ENCODE results near the gene CA6.
"Not testable (repeated sequence)": the region's sequence is repeated elsewhere in the genome, so short reads cannot be mapped to it uniquely, and the experiment has no call there.

CA6 gene

DNA sequence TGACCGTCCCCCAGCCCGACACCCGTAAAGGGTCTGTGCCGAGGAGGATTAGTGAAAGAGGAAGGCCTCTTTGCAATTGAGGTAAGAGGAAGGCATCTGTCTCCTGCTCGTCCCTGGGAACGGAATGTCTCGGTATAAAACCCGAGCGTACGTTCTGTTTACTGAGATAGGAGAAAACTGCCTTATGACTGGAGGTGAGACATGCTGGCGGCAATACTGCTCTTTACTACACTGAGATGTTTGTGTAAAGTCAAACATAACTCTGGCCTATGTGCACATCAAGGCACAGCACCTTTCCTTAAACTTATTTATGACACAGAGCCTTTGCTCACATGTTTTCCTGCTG is 56.5 kb downstream of the CA6 start:
- not testable (repeated sequence) for H3K79me2 ChIP-seq (ENCODE audit: control insufficient read depth, insufficient read depth, low read length); H2BK5ac ChIP-seq (ENCODE audit: low read length); H2BK15ac ChIP-seq (replicated peaks; ENCODE audit: low read depth); H4K8ac ChIP-seq (ENCODE audit: low read depth, low read length); H3K4me3 ChIP-seq (ENCODE audit: low read length); H3K79me1 ChIP-seq (ENCODE audit: low read length); H3K36me3 ChIP-seq (ENCODE audit: control insufficient read depth, insufficient read depth, low read length); H3K4ac ChIP-seq (ENCODE audit: low read depth, low read length); H3K56ac ChIP-seq (ENCODE audit: low read length); DNase-seq; H2AK5ac ChIP-seq (ENCODE audit: low read length); H3K27ac ChIP-seq (ENCODE audit: low read depth, low read length); H3K18ac ChIP-seq (ENCODE audit: low read length); H3K9ac ChIP-seq (ENCODE audit: low read length); H3K23ac ChIP-seq (ENCODE audit: low read length); H4K5ac ChIP-seq (ENCODE audit: low read length); H3K4me1 ChIP-seq (ENCODE audit: control insufficient read depth, low read depth, low read length); H2BK120ac ChIP-seq (ENCODE audit: low read depth, low read length); H3K4me2 ChIP-seq (ENCODE audit: low read length); H3K27me3 ChIP-seq (ENCODE audit: insufficient read depth, low read length, poor library complexity)
- no CpG with 5 or more reads among the region's 11 CpGs for WGBS (ENCODE audit: extremely low coverage, insufficient coverage, low lambda C conversion rate)

- no CpG with 5 or more reads among the region's 11 CpGs for WGBS (ENCODE audit: extremely low coverage, insufficient coverage, low lambda C conversion rate)
- no peaks in the 10 kb centered on the region for H3K79me1 ChIP-seq (ENCODE audit: low read length)
- H3K27ac ChIP-seq (ENCODE audit: low read depth, low read length): no peak overlapping the region
- H3K4me3 ChIP-seq (ENCODE audit: low read length): no peak overlapping the region
- H3K23ac ChIP-seq (ENCODE audit: low read length): no peak overlapping the region
- H3K79me2 ChIP-seq (ENCODE audit: control insufficient read depth, insufficient read depth, low read length): no peaks in the 10 kb centered on the region
- H3K27me3 ChIP-seq (ENCODE audit: insufficient read depth, low read length, poor library complexity): no peaks in the 10 kb centered on the region
- no peak overlapping the region for H2BK5ac ChIP-seq (ENCODE audit: low read length)
- H2BK120ac ChIP-seq (ENCODE audit: low read depth, low read length): no peak overlapping the region
- H4K8ac ChIP-seq (ENCODE audit: low read depth, low read length): no peak overlapping the region
- no peaks in the 10 kb centered on the region for H3K4me1 ChIP-seq (ENCODE audit: control insufficient read depth, low read depth, low read length)
- H3K18ac ChIP-seq (ENCODE audit: low read length): no peak overlapping the region
- DNase-seq: no peak
- H2BK15ac ChIP-seq (replicated peaks; ENCODE audit: low read depth): no peak overlapping the region
- no peaks in the 10 kb centered on the region for H3K36me3 ChIP-seq (ENCODE audit: control insufficient read depth, insufficient read depth, low read length)
- H2AK5ac ChIP-seq (ENCODE audit: low read length): no peak overlapping the region
- H3K4ac ChIP-seq (ENCODE audit: low read depth, low read length): no peak overlapping the region
- no peak overlapping the region for H3K4me2 ChIP-seq (ENCODE audit: low read length)
- no peak overlapping the region for H4K5ac ChIP-seq (ENCODE audit: low read length)
- no peak overlapping the region for H3K9ac ChIP-seq (ENCODE audit: low read length)
- H3K56ac ChIP-seq (ENCODE audit: low read length): no peak overlapping the region
These were observed 58.5 kb downstream of the CA6 start for GRCh38 chr1:9004031-9004699.

GRCh38 chr1:9004700-9005394 is 59.2 kb downstream of the CA6 start:
- Histone ChIP-seq H3K79me2 (ENCODE audit: control insufficient read depth, insufficient read depth, low read length) (no peaks in the 10 kb centered on the region), H3K23ac (ENCODE audit: low read length) (no peak overlapping the region), H3K9ac (ENCODE audit: low read length) (peak overlapping the region; percentile 45), H3K56ac (ENCODE audit: low read length) (peak overlapping the region; percentile 49), H4K5ac (ENCODE audit: low read length) (no peak overlapping the region), H3K27me3 (ENCODE audit: insufficient read depth, low read length, poor library complexity) (no peaks in the 10 kb centered on the region), H2BK15ac (replicated peaks; ENCODE audit: low read depth) (no peak overlapping the region), H3K4me1 (ENCODE audit: control insufficient read depth, low read depth, low read length) (no peaks in the 10 kb centered on the region), H2BK5ac (ENCODE audit: low read length) (no peak overlapping the region), H3K4ac (ENCODE audit: low read depth, low read length) (no peak overlapping the region), H2AK5ac (ENCODE audit: low read length) (no peak overlapping the region), H3K18ac (ENCODE audit: low read length) (no peak overlapping the region), H2BK120ac (ENCODE audit: low read depth, low read length) (no peak overlapping the region), H4K8ac (ENCODE audit: low read depth, low read length) (no peak overlapping the region), H3K79me1 (ENCODE audit: low read length) (no peaks in the 10 kb centered on the region), H3K27ac (ENCODE audit: low read depth, low read length) (no peak overlapping the region), H3K36me3 (ENCODE audit: control insufficient read depth, insufficient read depth, low read length) (no peaks in the 10 kb centered on the region), H3K4me2 (ENCODE audit: low read length) (no peak overlapping the region), H3K4me3 (ENCODE audit: low read length) (no peak overlapping the region)
- peak; percentile 86 for DNase-seq
- WGBS (ENCODE audit: extremely low coverage, insufficient coverage, low lambda C conversion rate): no CpG with 5 or more reads among the region's 22 CpGs

DNA sequence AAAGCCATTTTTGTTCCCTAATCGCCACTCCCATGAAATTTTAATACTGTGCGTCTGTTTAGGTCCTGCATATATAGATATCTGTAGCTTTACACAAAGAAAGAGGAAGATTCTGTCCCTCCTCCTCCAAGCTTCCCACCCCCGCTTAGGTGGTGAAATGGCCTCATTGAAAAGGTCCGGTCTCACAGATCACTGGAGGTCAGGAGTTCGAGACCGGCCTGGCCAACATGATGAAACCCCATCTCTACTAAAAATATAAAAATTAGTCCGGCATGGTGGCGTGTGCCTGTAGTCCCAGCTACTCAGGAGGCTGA is 59.7 kb downstream of the CA6 start:
- Histone ChIP-seq H2BK120ac (ENCODE audit: low read depth, low read length) (no peak overlapping the region), H3K36me3 (ENCODE audit: control insufficient read depth, insufficient read depth, low read length) (no peaks in the 10 kb centered on the region), H2BK5ac (ENCODE audit: low read length) (no peak overlapping the region), H3K4me2 (ENCODE audit: low read length) (no peak overlapping the region), H3K4me3 (ENCODE audit: low read length) (no peak overlapping the region), H2BK15ac (replicated peaks; ENCODE audit: low read depth) (no peak overlapping the region), H4K5ac (ENCODE audit: low read length) (no peak overlapping the region), H3K79me2 (ENCODE audit: control insufficient read depth, insufficient read depth, low read length) (no peaks in the 10 kb centered on the region), H3K27me3 (ENCODE audit: insufficient read depth, low read length, poor library complexity) (no peaks in the 10 kb centered on the region), H3K9ac (ENCODE audit: low read length) (no peak overlapping the region), H3K56ac (ENCODE audit: low read length) (no peak overlapping the region), H2AK5ac (ENCODE audit: low read length) (no peak overlapping the region), H4K8ac (ENCODE audit: low read depth, low read length) (no peak overlapping the region), H3K18ac (ENCODE audit: low read length) (no peak overlapping the region), H3K4ac (ENCODE audit: low read depth, low read length) (no peak overlapping the region), H3K27ac (ENCODE audit: low read depth, low read length) (no peak overlapping the region), H3K23ac (ENCODE audit: low read length) (no peak overlapping the region), H3K4me1 (ENCODE audit: control insufficient read depth, low read depth, low read length) (no peaks in the 10 kb centered on the region), H3K79me1 (ENCODE audit: low read length) (no peaks in the 10 kb centered on the region)
- WGBS (ENCODE audit: extremely low coverage, insufficient coverage, low lambda C conversion rate): no CpG with 5 or more reads among the region's 8 CpGs
- no peak for DNase-seq

DNA sequence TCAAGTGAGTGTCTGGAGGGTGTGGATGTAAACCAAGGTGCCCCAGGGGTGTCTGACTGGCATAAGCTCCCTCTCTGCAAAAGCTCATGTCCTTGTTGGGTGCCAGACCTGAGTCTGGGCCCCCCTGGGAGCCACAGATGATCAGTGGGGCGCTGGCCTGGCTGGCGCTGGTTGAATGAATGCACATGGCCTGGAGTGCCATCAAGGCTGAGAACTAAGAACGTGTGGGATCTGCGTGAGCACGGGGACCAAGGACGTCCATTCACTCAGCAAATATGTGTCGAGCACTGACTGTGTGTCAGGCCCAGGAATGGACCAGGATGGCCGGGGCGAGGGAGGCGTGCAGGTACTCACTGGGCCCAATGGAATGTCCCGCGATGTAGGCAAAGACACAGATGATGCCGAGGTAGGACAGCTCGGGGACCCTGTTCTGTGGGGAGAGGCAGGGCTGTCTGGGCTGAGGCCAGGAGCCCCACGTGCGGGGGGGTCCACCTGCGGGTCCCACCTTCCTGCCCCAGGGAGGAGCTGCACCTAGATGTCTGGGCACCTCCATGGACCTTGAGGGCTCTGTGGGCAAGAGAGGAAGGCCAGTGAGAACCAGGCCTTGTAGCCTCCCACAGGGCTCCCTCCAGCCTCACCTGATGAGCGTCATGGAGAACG is 61.4 kb downstream of the CA6 start:
- Histone ChIP-seq H3K23ac (ENCODE audit: low read length) (no peak overlapping the region), H3K4ac (ENCODE audit: low read depth, low read length) (no peak overlapping the region), H3K27ac (ENCODE audit: low read depth, low read length) (no peak overlapping the region), H2BK120ac (ENCODE audit: low read depth, low read length) (no peak overlapping the region), H4K8ac (ENCODE audit: low read depth, low read length) (no peak overlapping the region), H2BK15ac (replicated peaks; ENCODE audit: low read depth) (no peak overlapping the region), H3K4me2 (ENCODE audit: low read length) (no peak overlapping the region), H3K36me3 (ENCODE audit: control insufficient read depth, insufficient read depth, low read length) (no peaks in the 10 kb centered on the region), H3K9ac (ENCODE audit: low read length) (no peak overlapping the region), H3K4me1 (ENCODE audit: control insufficient read depth, low read depth, low read length) (no peaks in the 10 kb centered on the region), H3K79me2 (ENCODE audit: control insufficient read depth, insufficient read depth, low read length) (no peaks in the 10 kb centered on the region), H2BK5ac (ENCODE audit: low read length) (no peak overlapping the region), H3K27me3 (ENCODE audit: insufficient read depth, low read length, poor library complexity) (no peaks in the 10 kb centered on the region), H4K5ac (ENCODE audit: low read length) (no peak overlapping the region), H3K56ac (ENCODE audit: low read length) (no peak overlapping the region), H2AK5ac (ENCODE audit: low read length) (no peak overlapping the region), H3K4me3 (ENCODE audit: low read length) (no peak overlapping the region), H3K18ac (ENCODE audit: low read length) (no peak overlapping the region), H3K79me1 (ENCODE audit: low read length) (no peaks in the 10 kb centered on the region)
- no peak for DNase-seq
- WGBS (ENCODE audit: extremely low coverage, insufficient coverage, low lambda C conversion rate): no CpG with 5 or more reads among the region's 19 CpGs

Measured in mesendoderm (in vitro differentiated cells).